Measurements from ENCODE around the gene MAP3K6.
"Not testable (repeated sequence)": the region's sequence is repeated elsewhere in the genome, so short reads cannot be mapped to it uniquely, and the experiment has no call there.

The MAP3K6 gene

GRCh38 chr1:27397749-27398148, 31.0 kb upstream of the MAP3K6 start:
- no peak for DNase-seq (ENCODE audit: low read depth)

- DNase-seq (ENCODE audit: low read depth): no peak
These were observed 30.3 kb upstream of the MAP3K6 start for GRCh38 chr1:27397110-27397509.

- DNase-seq (ENCODE audit: low read depth): peak; percentile 50
These were observed 28.9 kb upstream of the MAP3K6 start for GRCh38 chr1:27395441-27396195.

- no peak for DNase-seq (ENCODE audit: low read depth)
These were observed 28.2 kb upstream of the MAP3K6 start for GRCh38 chr1:27394925-27395324.

GRCh38 chr1:27394282-27394658, 27.5 kb upstream of the MAP3K6 start:
- DNase-seq (ENCODE audit: low read depth): no peak

- no peak for DNase-seq (ENCODE audit: low read depth)
These were observed 27.0 kb upstream of the MAP3K6 start for GRCh38 chr1:27393641-27394281.

- DNase-seq (ENCODE audit: low read depth): no peak
These were observed 26.2 kb upstream of the MAP3K6 start for GRCh38 chr1:27392778-27393635.

GRCh38 chr1:27392096-27392777, 25.5 kb upstream of the MAP3K6 start, which contains the start of gene GPR3:
Gene GPR3, plus strand, starts transcription at chr1:27392622. Its CDS starts 1,177 bp downstream, at chr1:27393799.
- peak; percentile 86 for DNase-seq (ENCODE audit: low read depth)

- DNase-seq (ENCODE audit: low read depth): no peak
These were observed 24.8 kb upstream of the MAP3K6 start for GRCh38 chr1:27391511-27392095.

- no peak for DNase-seq (ENCODE audit: low read depth)
These were observed 21.7 kb upstream of the MAP3K6 start for GRCh38 chr1:27388337-27389005.

GRCh38 chr1:27384797-27385196, 18.0 kb upstream of the MAP3K6 start:
- not testable (repeated sequence) for DNase-seq (ENCODE audit: low read depth)

- no peak for DNase-seq (ENCODE audit: low read depth)
These were observed 16.9 kb upstream of the MAP3K6 start for GRCh38 chr1:27383661-27384060.

GRCh38 chr1:27383039-27383605, 16.4 kb upstream of the MAP3K6 start, which contains the start of gene CD164L2:
Gene CD164L2, minus strand, starts transcription at chr1:27383333. Its CDS starts 94 bp downstream, at chr1:27383239.
- no peak for DNase-seq (ENCODE audit: low read depth)

GRCh38 chr1:27381969-27382762, 15.4 kb upstream of the MAP3K6 start:
- DNase-seq (ENCODE audit: low read depth): no peak

GRCh38 chr1:27380766-27381733, 14.3 kb upstream of the MAP3K6 start:
- DNase-seq (ENCODE audit: low read depth): no peak

- no peak for DNase-seq (ENCODE audit: low read depth)
These were observed 13.5 kb upstream of the MAP3K6 start for GRCh38 chr1:27380224-27380623.

- DNase-seq (ENCODE audit: low read depth): no peak
These were observed 12.9 kb upstream of the MAP3K6 start for GRCh38 chr1:27379564-27380122.
